Neural cell (in vitro differentiated cells): Measurements from ENCODE around the gene IL15RA. TPM values are rescaled to one million over a fixed set of nuclear protein-coding genes. Genes with fewer than 3 reads are reported as not detected.

Experiments
- H2AFZ ChIP-seq: fragments of 200-600, 300-800 bp; sonication (generic), shearing (Covaris generic); 2 replicates; pipeline ENCODE4 v1.6.0; 2014; ENCODE audit warnings: low read depth, mild to moderate bottlenecking, antibody characterized with exemption, low read length, moderate library complexity
- H3F3A ChIP-seq: fragments of 200-600 bp; shearing (Covaris generic); 2 replicates; pipeline ENCODE4 v1.6.1; 2016; ENCODE audit warnings: mild to moderate bottlenecking, moderate library complexity, mixed read lengths, antibody characterized with exemption, low read length; ENCODE audit not compliant: insufficient read depth, poor library complexity, severe bottlenecking
- H3K27ac ChIP-seq: fragments of 200-600, 300-800 bp; sonication (generic), shearing (Covaris generic); 2 replicates; pipeline ENCODE4 v1.5.1; 2014; ENCODE audit warnings: mild to moderate bottlenecking, low read length, moderate library complexity
- H3K27me3 ChIP-seq: fragments of 300-800, 200-600 bp; sonication (generic), shearing (Covaris generic); 2 replicates; pipeline ENCODE4 v1.6.0; 2014; ENCODE audit warnings: mild to moderate bottlenecking, low read depth, low read length, moderate library complexity; ENCODE audit not compliant: insufficient read depth
- H3K36me3 ChIP-seq: fragments of 300-800, 200-600 bp; sonication (generic), shearing (Covaris generic); 2 replicates; pipeline ENCODE4 v1.5.1; 2014; ENCODE audit warnings: mild to moderate bottlenecking, antibody characterized with exemption, low read length, moderate library complexity; ENCODE audit not compliant: insufficient read depth
- H3K4me2 ChIP-seq: fragments of 300-800, 200-600 bp; sonication (generic), shearing (Covaris generic); 2 replicates; pipeline ENCODE4 v1.6.0; 2014; ENCODE audit warnings: mild to moderate bottlenecking, low read length
- H3K4me3 ChIP-seq: fragments of 300-800, 200-600 bp; sonication (generic), shearing (Covaris generic); 2 replicates; pipeline ENCODE4 v1.5.1; 2014; ENCODE audit warnings: mild to moderate bottlenecking, low read length, moderate library complexity
- H3K79me2 ChIP-seq: fragments of 200-600 bp; shearing (Covaris generic); replicated peaks from 2 replicates; pipeline ENCODE4 v1.6.0; 2014; ENCODE audit warnings: mild to moderate bottlenecking, low read length, moderate library complexity; ENCODE audit not compliant: insufficient read depth
- H3K9ac ChIP-seq: fragments of 300-800, 200-600 bp; sonication (generic), shearing (Covaris generic); 2 replicates; pipeline ENCODE4 v1.6.1; 2016; ENCODE audit warnings: mild to moderate bottlenecking, low read length, mixed read lengths
- H3K9me2 ChIP-seq: fragments of 200-600 bp; shearing (Covaris generic); 2 replicates; pipeline ENCODE4 v1.6.1; 2016; ENCODE audit warnings: mild to moderate bottlenecking, low read length, mixed read lengths; ENCODE audit not compliant: insufficient read depth
- H3K9me3 ChIP-seq: fragments of 200-600, 300-800 bp; sonication (generic), shearing (Covaris generic); 2 replicates; pipeline ENCODE4 v1.6.1; 2016; ENCODE audit warnings: mild to moderate bottlenecking, mixed run types, low read length, moderate library complexity, mixed read lengths
- H4K20me1 ChIP-seq: fragments of 200-600 bp; shearing (Covaris generic); 2 replicates; pipeline ENCODE4 v1.6.1; 2016; ENCODE audit warnings: mild to moderate bottlenecking, mixed run types; ENCODE audit not compliant: insufficient read depth
- EP300 ChIP-seq: fragments of 450-650 bp; conservative IDR thresholded peaks from 2 replicates; pipeline ENCODE4 v1.6.1; 2014; ENCODE audit warnings: antibody characterized with exemption, mild to moderate bottlenecking, moderate library complexity; ENCODE audit not compliant: poor library complexity, severe bottlenecking
- EZH2 ChIP-seq: fragments of 200-600, 300-800 bp; shearing (Covaris generic), sonication (generic); IDR thresholded peaks from 2 replicates; pipeline ENCODE4 v1.6.1; 2014; ENCODE audit warnings: antibody characterized with exemption, low read length, borderline replicate concordance, mild to moderate bottlenecking; ENCODE audit not compliant: insufficient read depth, poor library complexity, severe bottlenecking
- MXI1 ChIP-seq: fragments of 450-650 bp; conservative IDR thresholded peaks from 2 replicates; pipeline ENCODE4 v1.6.1; 2014; ENCODE audit warnings: antibody characterized with exemption, mild to moderate bottlenecking; ENCODE audit not compliant: poor library complexity, severe bottlenecking
- POLR2AphosphoS5 ChIP-seq: IDR thresholded peaks from 2 replicates; pipeline ENCODE4 v1.6.1; 2012
- RAD21 ChIP-seq: fragments of 450-650 bp; conservative IDR thresholded peaks from 2 replicates; pipeline ENCODE4 v1.6.1; 2014; ENCODE audit warnings: antibody characterized with exemption, mild to moderate bottlenecking, moderate library complexity
- SMC3 ChIP-seq: fragments of 450-650 bp; conservative IDR thresholded peaks from 2 replicates; pipeline ENCODE4 v1.6.1; 2014; ENCODE audit warnings: antibody characterized with exemption, mild to moderate bottlenecking, moderate library complexity; ENCODE audit not compliant: poor library complexity
- TAF1 ChIP-seq: IDR thresholded peaks from 2 replicates; pipeline ENCODE4 v1.6.1; 2012; ENCODE audit warnings: low read depth
- polyA plus RNA-seq: library from polyadenylated mRNA; depleted of rRNA; stranded (reverse); fragments of >200 nt; gene quantifications from 2 replicates; pipeline ENCODE4 v1.2.3, GENCODE V29; 2014
- TF ChIP-seq, protein P1 (sequence below): fragments of 450-650 bp; IDR thresholded peaks from 2 replicates; pipeline ENCODE4 v1.5.1; 2014; ENCODE audit warnings: antibody characterized with exemption, mild to moderate bottlenecking, moderate library complexity; ENCODE audit not compliant: poor library complexity, severe bottlenecking
- TF ChIP-seq, protein P2 (sequence below): IDR thresholded peaks from 2 replicates; pipeline ENCODE4 v1.6.1; 2012; ENCODE audit warnings: borderline replicate concordance

IL15RA gene
- polyA plus RNA-seq, 1 donor from 2014 or later: not detected

DNA sequence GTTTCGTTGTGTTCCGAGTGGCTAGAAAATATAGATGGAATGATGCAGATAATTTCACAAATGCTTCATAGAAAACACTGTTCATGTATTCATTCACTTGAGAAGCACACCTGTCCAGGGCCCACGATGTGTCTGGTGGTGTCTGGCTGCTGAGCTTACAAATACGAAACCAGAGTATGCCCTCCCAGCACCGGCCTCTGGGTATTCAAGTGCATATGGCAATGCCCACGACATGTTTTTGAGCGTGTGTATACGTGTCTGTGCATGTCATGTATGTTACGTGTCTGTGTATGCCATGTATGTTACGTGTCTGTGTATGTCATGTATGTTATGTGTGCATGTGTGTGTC lies 47.0 kb upstream of the IL15RA start:
- H3K9me3 ChIP-seq: no peaks in the 10 kb centered on the region
- no peaks in the 10 kb centered on the region for H4K20me1 ChIP-seq
- no peaks in the 10 kb centered on the region for H3K27me3 ChIP-seq
- TF ChIP-seq, protein P1, sequence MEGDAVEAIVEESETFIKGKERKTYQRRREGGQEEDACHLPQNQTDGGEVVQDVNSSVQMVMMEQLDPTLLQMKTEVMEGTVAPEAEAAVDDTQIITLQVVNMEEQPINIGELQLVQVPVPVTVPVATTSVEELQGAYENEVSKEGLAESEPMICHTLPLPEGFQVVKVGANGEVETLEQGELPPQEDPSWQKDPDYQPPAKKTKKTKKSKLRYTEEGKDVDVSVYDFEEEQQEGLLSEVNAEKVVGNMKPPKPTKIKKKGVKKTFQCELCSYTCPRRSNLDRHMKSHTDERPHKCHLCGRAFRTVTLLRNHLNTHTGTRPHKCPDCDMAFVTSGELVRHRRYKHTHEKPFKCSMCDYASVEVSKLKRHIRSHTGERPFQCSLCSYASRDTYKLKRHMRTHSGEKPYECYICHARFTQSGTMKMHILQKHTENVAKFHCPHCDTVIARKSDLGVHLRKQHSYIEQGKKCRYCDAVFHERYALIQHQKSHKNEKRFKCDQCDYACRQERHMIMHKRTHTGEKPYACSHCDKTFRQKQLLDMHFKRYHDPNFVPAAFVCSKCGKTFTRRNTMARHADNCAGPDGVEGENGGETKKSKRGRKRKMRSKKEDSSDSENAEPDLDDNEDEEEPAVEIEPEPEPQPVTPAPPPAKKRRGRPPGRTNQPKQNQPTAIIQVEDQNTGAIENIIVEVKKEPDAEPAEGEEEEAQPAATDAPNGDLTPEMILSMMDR: no peak
- TF ChIP-seq POLR2AphosphoS5: no peak
- no peak for TF ChIP-seq MXI1
- no peak for TF ChIP-seq RAD21
- TF ChIP-seq TAF1: no peak
- no peak for TF ChIP-seq EZH2
- TF ChIP-seq SMC3: no peak
- TF ChIP-seq, protein P2, sequence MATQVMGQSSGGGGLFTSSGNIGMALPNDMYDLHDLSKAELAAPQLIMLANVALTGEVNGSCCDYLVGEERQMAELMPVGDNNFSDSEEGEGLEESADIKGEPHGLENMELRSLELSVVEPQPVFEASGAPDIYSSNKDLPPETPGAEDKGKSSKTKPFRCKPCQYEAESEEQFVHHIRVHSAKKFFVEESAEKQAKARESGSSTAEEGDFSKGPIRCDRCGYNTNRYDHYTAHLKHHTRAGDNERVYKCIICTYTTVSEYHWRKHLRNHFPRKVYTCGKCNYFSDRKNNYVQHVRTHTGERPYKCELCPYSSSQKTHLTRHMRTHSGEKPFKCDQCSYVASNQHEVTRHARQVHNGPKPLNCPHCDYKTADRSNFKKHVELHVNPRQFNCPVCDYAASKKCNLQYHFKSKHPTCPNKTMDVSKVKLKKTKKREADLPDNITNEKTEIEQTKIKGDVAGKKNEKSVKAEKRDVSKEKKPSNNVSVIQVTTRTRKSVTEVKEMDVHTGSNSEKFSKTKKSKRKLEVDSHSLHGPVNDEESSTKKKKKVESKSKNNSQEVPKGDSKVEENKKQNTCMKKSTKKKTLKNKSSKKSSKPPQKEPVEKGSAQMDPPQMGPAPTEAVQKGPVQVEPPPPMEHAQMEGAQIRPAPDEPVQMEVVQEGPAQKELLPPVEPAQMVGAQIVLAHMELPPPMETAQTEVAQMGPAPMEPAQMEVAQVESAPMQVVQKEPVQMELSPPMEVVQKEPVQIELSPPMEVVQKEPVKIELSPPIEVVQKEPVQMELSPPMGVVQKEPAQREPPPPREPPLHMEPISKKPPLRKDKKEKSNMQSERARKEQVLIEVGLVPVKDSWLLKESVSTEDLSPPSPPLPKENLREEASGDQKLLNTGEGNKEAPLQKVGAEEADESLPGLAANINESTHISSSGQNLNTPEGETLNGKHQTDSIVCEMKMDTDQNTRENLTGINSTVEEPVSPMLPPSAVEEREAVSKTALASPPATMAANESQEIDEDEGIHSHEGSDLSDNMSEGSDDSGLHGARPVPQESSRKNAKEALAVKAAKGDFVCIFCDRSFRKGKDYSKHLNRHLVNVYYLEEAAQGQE: no peak
- no peak for TF ChIP-seq EP300
- H3K27ac ChIP-seq: no peak overlapping the region
- no peaks in the 10 kb centered on the region for H3F3A ChIP-seq
- H3K36me3 ChIP-seq: no peaks in the 10 kb centered on the region
- H2AFZ ChIP-seq: no peak overlapping the region
- no peak overlapping the region for H3K9ac ChIP-seq
- H3K4me2 ChIP-seq: no peak overlapping the region
- no peaks in the 10 kb centered on the region for H3K79me2 ChIP-seq
- no peaks in the 10 kb centered on the region for H3K9me2 ChIP-seq
- H3K4me3 ChIP-seq: no peak overlapping the region

DNA sequence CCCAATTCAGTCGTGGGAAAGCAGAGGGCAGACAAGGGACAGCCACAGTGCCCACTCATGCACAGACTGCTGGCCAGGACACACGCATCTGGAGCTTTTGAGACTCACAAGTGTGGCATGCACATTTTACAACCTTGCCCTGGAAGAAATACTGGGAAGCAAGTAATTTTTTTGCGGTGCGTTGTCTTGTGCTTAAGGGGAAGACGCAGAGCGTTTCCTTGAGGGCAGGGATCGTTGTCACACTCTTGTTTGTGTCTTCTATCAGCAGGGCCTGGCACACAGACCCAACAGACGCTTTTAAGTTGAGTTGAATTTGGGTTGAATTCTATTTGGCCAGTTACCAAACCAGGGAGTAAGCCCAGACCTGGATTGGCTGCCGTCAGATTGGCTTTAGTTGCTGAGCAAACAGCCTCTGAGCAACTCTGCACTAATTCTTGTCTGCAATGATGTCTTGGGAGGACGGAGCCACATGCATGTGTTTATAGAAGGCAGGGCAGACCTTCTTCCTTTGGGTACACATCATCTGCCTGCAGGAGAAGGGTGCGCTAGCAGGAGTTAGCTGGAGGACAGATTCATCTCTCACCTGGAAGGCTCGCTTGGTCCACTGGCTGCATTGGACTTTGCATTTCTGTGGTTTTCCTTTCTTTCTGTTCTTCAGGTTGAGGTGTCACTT lies 46.5 kb upstream of the IL15RA start:
- no peaks in the 10 kb centered on the region for H3K9me2 ChIP-seq
- no peak overlapping the region for H3K4me3 ChIP-seq
- H3F3A ChIP-seq: no peaks in the 10 kb centered on the region
- no peak overlapping the region for H3K9ac ChIP-seq
- no peaks in the 10 kb centered on the region for H3K36me3 ChIP-seq
- H3K27ac ChIP-seq: no peak overlapping the region
- H3K27me3 ChIP-seq: no peaks in the 10 kb centered on the region
- H3K9me3 ChIP-seq: no peaks in the 10 kb centered on the region
- no peak overlapping the region for H2AFZ ChIP-seq
- H3K79me2 ChIP-seq: no peaks in the 10 kb centered on the region
- H4K20me1 ChIP-seq: no peaks in the 10 kb centered on the region
- H3K4me2 ChIP-seq: no peak overlapping the region
- TF ChIP-seq MXI1 (no peak), EP300 (no peak), POLR2AphosphoS5 (no peak), EZH2 (no peak), RAD21 (no peak), SMC3 (no peak), TAF1 (no peak)
- TF ChIP-seq, protein P2: no peak
- TF ChIP-seq, protein P1: no peak
